Brain microvascular endothelial cell (primary cell): ENCODE data around the gene CD8A.
"Not testable (repeated sequence)": the region's sequence is repeated elsewhere in the genome, so short reads cannot be mapped to it uniquely, and the experiment has no call there.

Experiments used
- DNase-seq: peaks from one replicate; pipeline ENCODE4 v3.0.0-alpha.2; 2020
- H3K27ac ChIP-seq: fragments of 250-450 bp; sonication (Bioruptor Pico); 2 replicates; pipeline ENCODE4 v1.5.1; 2020; ENCODE audit warnings: mild to moderate bottlenecking, moderate library complexity
- H3K27me3 ChIP-seq: fragments of 250-450 bp; sonication (Bioruptor Pico); replicated peaks from 2 replicates; pipeline ENCODE4 v1.5.1; 2020; ENCODE audit warnings: mild to moderate bottlenecking
- H3K36me3 ChIP-seq: fragments of 250-450 bp; sonication (Bioruptor Pico); replicated peaks from 2 replicates; pipeline ENCODE4 v1.5.1; 2020; ENCODE audit warnings: mild to moderate bottlenecking
- H3K4me3 ChIP-seq: 2 replicates; pipeline ENCODE4 v1.5.1; 2011; ENCODE audit warnings: low read depth, mild to moderate bottlenecking, control low read depth, low read length, moderate library complexity
- CTCF ChIP-seq: IDR thresholded peaks from 2 replicates; pipeline ENCODE4 v1.5.1; 2011; ENCODE audit warnings: low read depth, mild to moderate bottlenecking, moderate library complexity, low read length, control low read depth, inconsistent platforms; ENCODE audit errors: missing control alignments
- in situ Hi-C: cut with HindIII; loops from 2 replicates; pipeline ENCODE4 v1.10.0; 2017; ENCODE audit warnings: low sequenced_read_pairs, low pct_ligation_motif_present

Gene CD8A

GRCh38 chr2:86790676-86791572, at the start of gene CD8A:
TSS of gene CD8A (minus strand) at chr2:86790913. CDS start at chr2:86790825, 88 bp downstream.
- Histone ChIP-seq H3K36me3 (no peaks in the 10 kb centered on the region), H3K4me3 (no peak within 1 kb of the TSS), H3K27me3 (peaks cover 48% of the 10 kb centered on the region), H3K27ac (no peak within 1 kb of the TSS)
- TF ChIP-seq CTCF, result no peak
- in situ Hi-C loops, result no loop called here
- DNase-seq, result peak; percentile 10

DNA sequence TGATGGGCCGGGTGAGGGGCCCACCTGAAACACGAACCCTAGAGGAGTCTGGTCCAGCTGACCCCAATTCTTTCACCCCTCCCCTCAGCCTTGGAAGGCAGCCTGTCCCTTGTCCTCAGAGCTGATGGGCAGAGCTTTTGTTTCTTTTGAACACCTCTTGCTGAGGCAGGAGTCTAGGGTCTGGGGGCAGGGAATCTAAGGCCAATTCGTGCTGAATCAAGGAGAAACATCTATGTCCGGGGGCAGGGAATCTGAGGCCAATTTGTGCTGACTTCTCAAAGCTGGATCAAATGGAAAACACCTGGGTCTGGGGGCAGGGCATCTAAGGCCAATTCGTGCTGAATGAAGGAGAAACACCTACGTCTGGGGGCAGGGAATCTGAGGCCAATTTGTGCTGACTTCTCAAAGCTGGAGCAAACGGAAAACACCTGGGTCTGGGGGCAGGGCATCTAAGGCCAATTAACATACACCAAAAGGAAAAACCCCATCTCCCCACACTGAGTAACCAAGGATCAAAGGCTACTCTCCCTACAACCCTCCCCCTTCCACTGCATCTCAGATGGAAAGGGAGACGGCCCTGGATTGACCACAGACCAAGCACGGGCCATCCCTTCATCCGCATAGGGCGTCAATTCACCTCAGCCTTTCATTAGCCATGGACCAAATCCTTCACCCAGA, 49.3 kb upstream of the CD8A start:
- DNase-seq, H3K27ac ChIP-seq, H3K36me3 ChIP-seq, H3K4me3 ChIP-seq, H3K27me3 ChIP-seq, in situ Hi-C loops: not testable (repeated sequence)

DNA sequence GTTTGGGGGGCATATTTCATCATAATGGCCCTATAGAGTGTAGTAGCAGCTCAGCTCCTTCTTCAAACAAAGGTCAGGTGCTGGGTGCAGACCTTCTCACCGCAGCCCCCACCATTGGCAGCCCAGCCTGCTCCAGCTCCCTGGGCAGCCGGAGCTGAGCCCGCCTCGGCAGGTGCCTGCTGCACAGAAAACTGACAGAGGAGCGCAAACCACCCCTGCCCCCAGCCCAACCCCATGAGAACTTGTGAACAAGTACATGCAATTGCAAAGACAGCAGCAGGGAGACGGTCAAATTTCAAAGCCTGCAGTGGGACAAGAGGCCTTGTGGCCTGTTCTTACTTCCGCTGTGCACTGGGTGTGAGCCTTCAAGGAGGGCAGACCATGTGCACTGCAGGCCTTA, 48.7 kb upstream of the CD8A start:
- H3K36me3 ChIP-seq, in situ Hi-C loops, H3K4me3 ChIP-seq, H3K27ac ChIP-seq, DNase-seq, H3K27me3 ChIP-seq: not testable (repeated sequence)

DNA sequence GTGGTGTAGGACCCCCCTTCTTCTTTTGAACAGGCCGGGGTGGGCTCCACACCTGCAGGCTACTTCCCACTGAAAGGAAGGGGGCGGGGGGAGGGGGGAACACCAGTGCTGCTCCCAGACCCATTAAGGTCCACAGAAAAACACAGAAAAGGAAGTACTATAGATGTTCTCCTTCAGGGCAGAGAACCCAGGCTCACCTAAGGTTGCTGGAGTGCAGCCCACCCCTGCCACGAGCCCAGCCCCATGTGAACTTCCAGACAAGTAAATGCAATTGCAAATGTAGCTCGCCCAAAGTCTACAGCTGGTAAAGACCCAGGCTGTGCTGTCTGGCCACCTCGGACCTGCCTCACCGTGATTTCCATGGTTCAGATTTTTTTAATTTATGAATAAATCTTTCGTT, 47.0 kb upstream of the CD8A start:
- H3K27ac ChIP-seq, in situ Hi-C loops, H3K27me3 ChIP-seq, DNase-seq, H3K36me3 ChIP-seq, H3K4me3 ChIP-seq: not testable (repeated sequence)

- H3K27me3 ChIP-seq, H3K36me3 ChIP-seq, H3K4me3 ChIP-seq, H3K27ac ChIP-seq, in situ Hi-C loops: not testable (repeated sequence)
- DNase-seq, result peak; percentile 92
Measured at GRCh38 chr2:86836915-86837695, 46.4 kb upstream of the CD8A start.

- DNase-seq, H3K4me3 ChIP-seq, in situ Hi-C loops, H3K36me3 ChIP-seq, H3K27ac ChIP-seq, H3K27me3 ChIP-seq: not testable (repeated sequence)
Measured at GRCh38 chr2:86835548-86835889, 44.8 kb upstream of the CD8A start.

- in situ Hi-C loops, result no loop called here
- TF ChIP-seq CTCF, result no peak
- Histone ChIP-seq H3K27ac (no peak overlapping the region), H3K36me3 (no peaks in the 10 kb centered on the region), H3K27me3 (no peaks in the 10 kb centered on the region), H3K4me3 (no peak overlapping the region)
- DNase-seq, result no peak
Measured at GRCh38 chr2:86833315-86833714, 42.6 kb upstream of the CD8A start.
